NCI-H526 treated with DMSO at 0.1 percent for 48 hours (cell line): ENCODE data around the gene TMEM38A.
"Not testable (repeated sequence)": the region's sequence is repeated elsewhere in the genome, so short reads cannot be mapped to it uniquely, and the experiment has no call there.

Source experiments
- DNase-seq: peaks from one replicate; lab custom pipeline; 2025; lab: John Stamatoyannopoulos, UW

Gene TMEM38A

GRCh38 chr19:16638666-16639065 is 22.3 kb upstream of the TMEM38A start:
- DNase-seq, result no peak

GRCh38 chr19:16640951-16641350 is 20.0 kb upstream of the TMEM38A start:
- no peak for DNase-seq

- DNase-seq, result no peak
Observed at GRCh38 chr19:16641695-16642094, 19.2 kb upstream of the TMEM38A start.

GRCh38 chr19:16645140-16645539 is 15.8 kb upstream of the TMEM38A start:
- DNase-seq, result no peak

- DNase-seq, result no peak
Observed at GRCh38 chr19:16649734-16650133, 11.2 kb upstream of the TMEM38A start.

GRCh38 chr19:16650821-16651220 is 10.1 kb upstream of the TMEM38A start:
- DNase-seq, result no peak

GRCh38 chr19:16651421-16652188 is 9.3 kb upstream of the TMEM38A start:
- not testable (repeated sequence) for DNase-seq

- no peak for DNase-seq
Observed at GRCh38 chr19:16652854-16653253, 8.1 kb upstream of the TMEM38A start.

GRCh38 chr19:16654140-16654539 is 6.8 kb upstream of the TMEM38A start:
- no peak for DNase-seq

GRCh38 chr19:16654627-16655026 is 6.3 kb upstream of the TMEM38A start:
- no peak for DNase-seq

GRCh38 chr19:16655727-16656126 is 5.2 kb upstream of the TMEM38A start:
- no peak for DNase-seq

GRCh38 chr19:16657384-16657783 is 3.6 kb upstream of the TMEM38A start:
- DNase-seq, result no peak

- no peak for DNase-seq
Observed at GRCh38 chr19:16659464-16659831, 1.5 kb upstream of the TMEM38A start.

GRCh38 chr19:16659832-16660708 is 869 bp upstream of the TMEM38A start, which contains the start of gene SMIM7:
TSS of gene SMIM7 (minus strand) at chr19:16660144. CDS start at chr19:16660110, 34 bp downstream.
- DNase-seq, result peak; percentile 86

- DNase-seq, result no peak
Observed at GRCh38 chr19:16661480-16662034, 618 bp downstream of the TMEM38A start.

GRCh38 chr19:16668176-16668575 is 7.2 kb downstream of the TMEM38A start:
- DNase-seq, result no peak

- not testable (repeated sequence) for DNase-seq
Observed at GRCh38 chr19:16668702-16669101, 7.8 kb downstream of the TMEM38A start.

- no peak for DNase-seq
Observed at GRCh38 chr19:16670291-16670690, 9.4 kb downstream of the TMEM38A start.

GRCh38 chr19:16671652-16672274 is 10.8 kb downstream of the TMEM38A start:
- DNase-seq, result no peak

- DNase-seq, result no peak
Observed at GRCh38 chr19:16673231-16673630, 12.3 kb downstream of the TMEM38A start.

- not testable (repeated sequence) for DNase-seq
Observed at GRCh38 chr19:16673839-16674238, 12.9 kb downstream of the TMEM38A start.

GRCh38 chr19:16676101-16676798 is 15.3 kb downstream of the TMEM38A start:
- no peak for DNase-seq
